Bronchus fibroblast of lung (primary cell): Measurements from ENCODE around the gene RNF144B. TPM values are rescaled to one million over a fixed set of nuclear protein-coding genes. Genes with fewer than 3 reads are reported as not detected.

ENCODE experiments used
- total RNA-seq: library from RNA; depleted of rRNA; stranded (reverse); fragments of >200 nt; gene quantifications from 2 replicates; pipeline ENCODE4 v1.2.3, GENCODE V29; 2015

Gene RNF144B
- total RNA-seq, result 1.3 and 1.5 TPM in 2 replicates

GRCh38 chr6:18387061-18387721 is at the start of gene RNF144B:
TSS of gene RNF144B (plus strand) at chr6:18387350. CDS start at chr6:18399535, 12,185 bp downstream.

Other genes with a start within 250 kb of the RNF144B start
- 12.1 and 13.7 TPM in 2 replicates for gene TPMT, start 232.3 kb upstream of the RNF144B start, total RNA-seq
- 7.9 and 9.2 TPM in 2 replicates for gene KDM1B, start 231.9 kb upstream of the RNF144B start, total RNA-seq
- 89.2 and 143 TPM in 2 replicates for gene DEK, start 122.8 kb upstream of the RNF144B start, total RNA-seq